ENCODE data around the gene ARAP1. TPM values are rescaled to one million over a fixed set of nuclear protein-coding genes. Genes with fewer than 3 reads are reported as not detected.

Gene ARAP1
- total RNA-seq, 1 donor from 2014 or later = 20.5 TPM

GRCh38 chr11:72776117-72776843, 24.1 kb upstream of the ARAP1 start:
- Mint-ChIP-seq H3K9me3 (ENCODE audit: unreplicated experiment) (peaks cover 7% of the 10 kb centered on the region), H3K27ac (ENCODE audit: unreplicated experiment) (no peak overlapping the region), H3K27me3 (ENCODE audit: unreplicated experiment) (peaks cover 10% of the 10 kb centered on the region), H3K4me1 (ENCODE audit: low read depth, unreplicated experiment) (peaks cover 16% of the 10 kb centered on the region), H3K4me3 (ENCODE audit: unreplicated experiment) (no peak overlapping the region), H3K36me3 (ENCODE audit: unreplicated experiment) (no peaks in the 10 kb centered on the region)
- no peak for DNase-seq
- no peak for TF ChIP-seq CTCF (IDR thresholded peaks at IDR 0.05; ENCODE audit: partially characterized antibody, unreplicated experiment)

- peaks cover 12% of the 10 kb centered on the region for H3K27me3 Mint-ChIP-seq (ENCODE audit: unreplicated experiment)
- peaks cover 16% of the 10 kb centered on the region for H3K4me1 Mint-ChIP-seq (ENCODE audit: low read depth, unreplicated experiment)
- peaks cover 7% of the 10 kb centered on the region for H3K9me3 Mint-ChIP-seq (ENCODE audit: unreplicated experiment)
- no peak for DNase-seq
- H3K4me3 Mint-ChIP-seq (ENCODE audit: unreplicated experiment) = peak overlapping the region; percentile 43
- TF ChIP-seq CTCF (IDR thresholded peaks at IDR 0.05; ENCODE audit: partially characterized antibody, unreplicated experiment) = no peak
- no peaks in the 10 kb centered on the region for H3K36me3 Mint-ChIP-seq (ENCODE audit: unreplicated experiment)
- H3K27ac Mint-ChIP-seq (ENCODE audit: unreplicated experiment) = no peak overlapping the region
These were observed 23.3 kb upstream of the ARAP1 start for GRCh38 chr11:72775288-72776110.

GRCh38 chr11:72774499-72774898, 22.3 kb upstream of the ARAP1 start:
- no peak overlapping the region for H3K4me3 Mint-ChIP-seq (ENCODE audit: unreplicated experiment)
- DNase-seq = no peak
- no peak for TF ChIP-seq CTCF (IDR thresholded peaks at IDR 0.05; ENCODE audit: partially characterized antibody, unreplicated experiment)
- peaks cover 9% of the 10 kb centered on the region for H3K27me3 Mint-ChIP-seq (ENCODE audit: unreplicated experiment)
- H3K27ac Mint-ChIP-seq (ENCODE audit: unreplicated experiment) = no peak overlapping the region
- H3K36me3 Mint-ChIP-seq (ENCODE audit: unreplicated experiment) = no peaks in the 10 kb centered on the region
- H3K4me1 Mint-ChIP-seq (ENCODE audit: low read depth, unreplicated experiment) = peaks cover 13% of the 10 kb centered on the region
- peaks cover 7% of the 10 kb centered on the region for H3K9me3 Mint-ChIP-seq (ENCODE audit: unreplicated experiment)

GRCh38 chr11:72773696-72774095, 21.5 kb upstream of the ARAP1 start:
- H3K4me1 Mint-ChIP-seq (ENCODE audit: low read depth, unreplicated experiment) = peaks cover 10% of the 10 kb centered on the region
- peaks cover 7% of the 10 kb centered on the region for H3K9me3 Mint-ChIP-seq (ENCODE audit: unreplicated experiment)
- H3K27ac Mint-ChIP-seq (ENCODE audit: unreplicated experiment) = no peak overlapping the region
- no peaks in the 10 kb centered on the region for H3K36me3 Mint-ChIP-seq (ENCODE audit: unreplicated experiment)
- H3K27me3 Mint-ChIP-seq (ENCODE audit: unreplicated experiment) = peaks cover 5% of the 10 kb centered on the region
- H3K4me3 Mint-ChIP-seq (ENCODE audit: unreplicated experiment) = no peak overlapping the region
- DNase-seq = no peak
- TF ChIP-seq CTCF (IDR thresholded peaks at IDR 0.05; ENCODE audit: partially characterized antibody, unreplicated experiment) = no peak

- no peak for DNase-seq
- H3K4me1 Mint-ChIP-seq (ENCODE audit: low read depth, unreplicated experiment) = peaks cover 10% of the 10 kb centered on the region
- peaks cover 7% of the 10 kb centered on the region for H3K9me3 Mint-ChIP-seq (ENCODE audit: unreplicated experiment)
- no peaks in the 10 kb centered on the region for H3K36me3 Mint-ChIP-seq (ENCODE audit: unreplicated experiment)
- H3K27me3 Mint-ChIP-seq (ENCODE audit: unreplicated experiment) = peaks cover 5% of the 10 kb centered on the region
- H3K27ac Mint-ChIP-seq (ENCODE audit: unreplicated experiment) = no peak overlapping the region
- TF ChIP-seq CTCF (IDR thresholded peaks at IDR 0.05; ENCODE audit: partially characterized antibody, unreplicated experiment) = no peak
- no peak overlapping the region for H3K4me3 Mint-ChIP-seq (ENCODE audit: unreplicated experiment)
These were observed 21.1 kb upstream of the ARAP1 start for GRCh38 chr11:72773291-72773690.

All from glutamatergic neuron (in vitro differentiated cells).